ENCODE measurements around the gene QRICH1.

QRICH1 gene

GRCh38 chr3:48983096-48983495, 110.8 kb downstream of the QRICH1 start:
- no peak overlapping the region for H3K4me3 ChIP-seq (replicated peaks in 1 of 2; ENCODE audit: low read depth in 2 of 2, low read length in 2 of 2)
- TF ChIP-seq, protein P1, sequence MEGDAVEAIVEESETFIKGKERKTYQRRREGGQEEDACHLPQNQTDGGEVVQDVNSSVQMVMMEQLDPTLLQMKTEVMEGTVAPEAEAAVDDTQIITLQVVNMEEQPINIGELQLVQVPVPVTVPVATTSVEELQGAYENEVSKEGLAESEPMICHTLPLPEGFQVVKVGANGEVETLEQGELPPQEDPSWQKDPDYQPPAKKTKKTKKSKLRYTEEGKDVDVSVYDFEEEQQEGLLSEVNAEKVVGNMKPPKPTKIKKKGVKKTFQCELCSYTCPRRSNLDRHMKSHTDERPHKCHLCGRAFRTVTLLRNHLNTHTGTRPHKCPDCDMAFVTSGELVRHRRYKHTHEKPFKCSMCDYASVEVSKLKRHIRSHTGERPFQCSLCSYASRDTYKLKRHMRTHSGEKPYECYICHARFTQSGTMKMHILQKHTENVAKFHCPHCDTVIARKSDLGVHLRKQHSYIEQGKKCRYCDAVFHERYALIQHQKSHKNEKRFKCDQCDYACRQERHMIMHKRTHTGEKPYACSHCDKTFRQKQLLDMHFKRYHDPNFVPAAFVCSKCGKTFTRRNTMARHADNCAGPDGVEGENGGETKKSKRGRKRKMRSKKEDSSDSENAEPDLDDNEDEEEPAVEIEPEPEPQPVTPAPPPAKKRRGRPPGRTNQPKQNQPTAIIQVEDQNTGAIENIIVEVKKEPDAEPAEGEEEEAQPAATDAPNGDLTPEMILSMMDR (IDR thresholded peaks at IDR 0.05; ENCODE audit: low read depth, low read length): no peak
- DNase-seq (ENCODE audit: low read depth in 2 of 2): no peak

DNA sequence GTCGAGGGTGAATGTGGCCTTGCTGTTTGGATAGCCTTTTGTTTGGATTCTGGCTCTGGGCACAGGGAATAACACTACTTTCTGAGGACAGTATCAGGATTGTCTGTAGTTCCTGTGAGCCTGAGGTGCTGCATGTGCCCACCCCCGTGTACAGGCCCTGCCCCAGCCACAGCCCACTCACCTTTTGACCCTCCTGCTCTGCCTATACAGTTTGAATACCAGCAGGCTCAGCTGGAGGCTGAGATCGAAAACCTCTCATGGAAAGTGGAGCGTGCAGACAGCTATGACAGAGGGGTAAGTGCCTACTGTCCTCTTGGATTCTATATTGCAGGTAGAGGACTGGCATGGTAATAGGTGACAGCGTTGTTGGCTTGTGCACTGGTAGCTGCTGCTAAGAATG, 111.2 kb downstream of the QRICH1 start:
- DNase-seq (ENCODE audit: low read depth in 2 of 2): no peak
- TF ChIP-seq, protein P1 (IDR thresholded peaks at IDR 0.05; ENCODE audit: low read depth, low read length): no peak
- no peak overlapping the region for H3K4me3 ChIP-seq (replicated peaks in 1 of 2; ENCODE audit: low read depth in 2 of 2, low read length in 2 of 2)

GRCh38 chr3:48982016-48982415, 111.9 kb downstream of the QRICH1 start:
- TF ChIP-seq, protein P1 (IDR thresholded peaks at IDR 0.05; ENCODE audit: low read depth, low read length): no peak
- DNase-seq (ENCODE audit: low read depth in 2 of 2): no peak
- no peak overlapping the region for H3K4me3 ChIP-seq (replicated peaks in 1 of 2; ENCODE audit: low read depth in 2 of 2, low read length in 2 of 2)

DNA sequence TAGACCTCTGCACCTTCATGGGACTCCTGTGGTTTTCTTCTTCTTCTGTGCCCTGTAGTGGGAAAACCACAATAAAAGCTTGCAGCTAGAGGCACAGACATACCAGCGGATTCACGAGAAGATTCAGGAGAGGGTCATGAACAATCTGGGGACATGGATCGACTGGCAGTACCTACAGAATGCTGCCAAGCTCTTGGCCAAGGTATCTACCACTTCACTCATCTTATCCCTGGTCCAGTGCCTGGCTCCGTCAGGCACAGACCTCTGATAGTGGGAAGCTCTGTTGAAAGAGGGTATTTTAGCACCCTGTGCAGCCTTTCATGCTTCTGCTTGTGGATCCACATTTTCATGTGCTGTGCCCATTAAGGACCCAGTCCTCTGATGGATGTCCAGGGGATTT, 113.6 kb downstream of the QRICH1 start:
- H3K4me3 ChIP-seq (replicated peaks in 1 of 2; ENCODE audit: low read depth in 2 of 2, low read length in 2 of 2): no peak overlapping the region
- TF ChIP-seq, protein P1 (IDR thresholded peaks at IDR 0.05; ENCODE audit: low read depth, low read length): no peak
- DNase-seq (ENCODE audit: low read depth in 2 of 2): no peak
